GM12878 (cell line): Measurements from ENCODE around the gene PTMA. TPM values are rescaled to one million over a fixed set of nuclear protein-coding genes. Genes with fewer than 3 reads are reported as not detected.

Experiments used
- ATAC-seq: fragments of 200-7000 bp; cut with Tn5 transposase; 3 replicates; pipeline ENCODE4 v1.9.1; 2020; ENCODE audit warnings: mild to moderate bottlenecking, moderate library complexity
- BruUV-seq: library from RNA; stranded (reverse); fragments of 400-500 nt; replicated peaks from 2 replicates; lab custom pipeline; 2021; lab: Mats Ljungman, UMichigan
- CTCF ChIA-PET: fragments of 300-600 bp; sonication (Branson Sonifier 250); formaldehyde crosslinking; extraction: SDS; loops from one replicate; lab custom pipeline; 2021; ENCODE audit warnings: inconsistent platforms; lab: Yijun Ruan, JAX
- POLR2A ChIA-PET: fragments of 350-600 bp; formaldehyde crosslinking; extraction: SDS; loops from one replicate; lab custom pipeline; 2021; ENCODE audit warnings: inconsistent platforms; lab: Charles Lee
- RAD21 ChIA-PET: fragments of 300-600 bp; sonication (Branson Sonifier 250); formaldehyde crosslinking; loops from one replicate; lab custom pipeline; 2023; ENCODE audit warnings: antibody characterized with exemption; ENCODE audit not compliant: unreplicated experiment; lab: Charles Lee
- SMC1A ChIA-PET: fragments of 300-600 bp; sonication (Branson Sonifier 250); formaldehyde crosslinking; loops from one replicate; lab custom pipeline; 2023; ENCODE audit not compliant: unreplicated experiment, uncharacterized antibody; lab: Charles Lee
- DNase-seq: peaks from one replicate; pipeline ENCODE4 v3.0.0-alpha.2; 2011; ENCODE audit warnings: low read depth, low spot score
- FAIRE-seq: peaks from 3 replicates; lab custom pipeline; 2011; peaks lifted over from hg19 to GRCh38; lab: Jason Lieb, UNC
- H2AFZ ChIP-seq: 2 replicates; pipeline ENCODE4 v1.6.0; 2011; ENCODE audit warnings: low read depth, low read length, control low read depth; ENCODE audit not compliant: control insufficient read depth
- H3K27ac ChIP-seq: 2 replicates; pipeline ENCODE4 v1.5.1; 2011; ENCODE audit warnings: control low read depth; ENCODE audit not compliant: control insufficient read depth, insufficient read depth
- H3K27me3 ChIP-seq, 2 experiments: replicated peaks in 1 of 2; 2 replicates each; pipeline versions ENCODE4 v1.6.0 to v1.6.1; 2011; ENCODE audit warnings: low read length in 1 of 2; ENCODE audit not compliant: control insufficient read depth in 2 of 2, insufficient read depth in 2 of 2
- H3K36me3 ChIP-seq, 2 experiments: 2 replicates each; pipeline ENCODE4 v1.5.1; 2011; ENCODE audit warnings: low read length in 1 of 2; ENCODE audit not compliant: control insufficient read depth in 2 of 2, insufficient read depth in 2 of 2
- H3K4me1 ChIP-seq: 2 replicates; pipeline ENCODE4 v1.6.1; 2011; ENCODE audit warnings: mild to moderate bottlenecking, low read length, moderate library complexity, mixed read lengths; ENCODE audit not compliant: control insufficient read depth, insufficient read depth
- H3K4me2 ChIP-seq: 2 replicates; pipeline ENCODE4 v1.6.0; 2011; ENCODE audit warnings: control low read depth; ENCODE audit not compliant: control insufficient read depth, insufficient read depth
- H3K4me3 ChIP-seq: fragments of 200-600 bp; sonication (generic); 2 replicates; pipeline ENCODE4 v1.5.1; 2016
- H3K79me2 ChIP-seq: 2 replicates; pipeline ENCODE4 v1.6.0; 2011; ENCODE audit warnings: low read length; ENCODE audit not compliant: control insufficient read depth, insufficient read depth
- H3K9ac ChIP-seq: 2 replicates; pipeline ENCODE4 v1.8.0; 2011; ENCODE audit warnings: low read length, control low read depth, mixed read lengths; ENCODE audit not compliant: control insufficient read depth, insufficient read depth
- H3K9me3 ChIP-seq: replicated peaks from 3 replicates; pipeline ENCODE4 v1.5.1; 2011; ENCODE audit warnings: mild to moderate bottlenecking, low read length; ENCODE audit not compliant: control insufficient read depth, insufficient read depth
- H4K20me1 ChIP-seq: 2 replicates; pipeline ENCODE4 v1.6.0; 2011; ENCODE audit not compliant: control insufficient read depth, insufficient read depth
- BHLHE40 ChIP-seq, 2 experiments: fragments of 450-650 bp in 1 of 2; IDR thresholded peaks; 2 replicates each; pipeline ENCODE4 v1.6.1; 2011 to 2017; ENCODE audit warnings: low read depth in 2 of 2, borderline replicate concordance in 1 of 2, improper control_type of control experiment in 1 of 2, low read length in 1 of 2, mild to moderate bottlenecking in 1 of 2
- DPF2 ChIP-seq: fragments of 450-650 bp; IDR thresholded peaks from 2 replicates; pipeline ENCODE4 v1.6.1; 2017; ENCODE audit warnings: mild to moderate bottlenecking
- GATAD2B ChIP-seq: fragments of 450-650 bp; conservative IDR thresholded peaks from 2 replicates; pipeline ENCODE4 v1.6.1; 2017; ENCODE audit warnings: low read depth, mild to moderate bottlenecking, moderate library complexity
- IKZF1 ChIP-seq: fragments of 450-650 bp; conservative IDR thresholded peaks from 2 replicates; pipeline ENCODE4 v1.6.1; 2017; ENCODE audit warnings: antibody characterized with exemption, mild to moderate bottlenecking
- LARP7 ChIP-seq: fragments of 450-650 bp; IDR thresholded peaks from 2 replicates; pipeline ENCODE4 v1.6.1; 2017; ENCODE audit warnings: mild to moderate bottlenecking
- NFYB ChIP-seq: IDR thresholded peaks from 2 replicates; pipeline ENCODE4 v1.6.1; 2011; ENCODE audit warnings: low read depth, mild to moderate bottlenecking, low read length, improper control_type of control experiment, moderate library complexity; ENCODE audit not compliant: insufficient read depth
- NR2C1 ChIP-seq: fragments of 450-650 bp; IDR thresholded peaks from 2 replicates; pipeline ENCODE4 v1.6.1; 2017; ENCODE audit warnings: antibody characterized with exemption, mild to moderate bottlenecking, moderate library complexity
- PAX8 ChIP-seq: fragments of 450-650 bp; IDR thresholded peaks from 2 replicates; pipeline ENCODE4 v1.6.1; 2017; ENCODE audit warnings: mild to moderate bottlenecking, moderate library complexity
- POLR2AphosphoS5 ChIP-seq: IDR thresholded peaks from 2 replicates; pipeline ENCODE4 v1.6.1; 2011; ENCODE audit warnings: mild to moderate bottlenecking, low read length, inconsistent platforms
- RB1 ChIP-seq: fragments of 450-650 bp; formaldehyde crosslinking; IDR thresholded peaks from 2 replicates; pipeline ENCODE4 v1.6.1; 2017; ENCODE audit warnings: mild to moderate bottlenecking, borderline replicate concordance
- RFX5 ChIP-seq: IDR thresholded peaks from 2 replicates; pipeline ENCODE4 v1.6.1; 2011; ENCODE audit warnings: low read depth, low read length, improper control_type of control experiment
- SMAD5 ChIP-seq: IDR thresholded peaks from 2 replicates; pipeline ENCODE4 v1.6.1; 2016; ENCODE audit warnings: antibody characterized with exemption, low read depth
- SUZ12 ChIP-seq: fragments of 200-600 bp; sonication (generic); IDR thresholded peaks from one replicate; pipeline ENCODE4 v1.6.1; 2018; ENCODE audit warnings: antibody characterized with exemption, mild to moderate bottlenecking; ENCODE audit not compliant: unreplicated experiment
- TCF12 ChIP-seq: IDR thresholded peaks from 2 replicates; pipeline ENCODE4 v1.6.1; 2011; ENCODE audit warnings: low read depth, mild to moderate bottlenecking, low read length
- TCF3 ChIP-seq: IDR thresholded peaks from 2 replicates; pipeline ENCODE4 v1.6.1; 2012; ENCODE audit warnings: low read depth, mild to moderate bottlenecking, low read length, borderline replicate concordance; ENCODE audit not compliant: insufficient read depth
- ZBED1 ChIP-seq: IDR thresholded peaks from 2 replicates; pipeline ENCODE4 v1.6.1; 2016; ENCODE audit warnings: borderline replicate concordance
- ZNF384 ChIP-seq: IDR thresholded peaks from 2 replicates; pipeline ENCODE4 v1.6.1; 2012; ENCODE audit warnings: low read depth, mild to moderate bottlenecking, low read length, improper control_type of control experiment, borderline replicate concordance
- WGBS: methylation state at CpG from one replicate; pipeline ENCODE4 v1.1.6; 2016; ENCODE audit warnings: low lambda C conversion rate; ENCODE audit not compliant: insufficient replicate concordance, insufficient coverage; ENCODE audit errors: missing lambda C conversion rate; 5-methylcytosine and 5-hydroxymethylcytosine counted together
- in situ Hi-C: fragments of 300-500 bp; cut with MboI; formaldehyde crosslinking; loops from 9 replicates; pipeline ENCODE4 v1.14.3; 2018; ENCODE audit warnings: mixed read lengths
- intact Hi-C: fragments of 100-400 bp; cut with micrococcal nuclease; formaldehyde crosslinking; loops from one replicate; pipeline ENCODE4 v1.14.2; 2022; ENCODE audit not compliant: unreplicated experiment
- polyA plus RNA-seq, 11 experiments: library from polyadenylated mRNA; depleted of rRNA in 4 of 11; unstranded in 6 of 11; stranded (reverse) in 5 of 11; fragments of >200 nt; fragmentation: Nextera tagmentation in 4 of 11; fragmentation: Illumina TruSeq in 1 of 11; extraction: Ambion mirVana in 4 of 11; extraction: Trizol in 1 of 11; gene quantifications; 1 replicate in 1 of 11; 2 replicates in 10 of 11; pipeline versions ENCODE4 v1.2.1 to v1.2.3, GENCODE V29; 2011 to 2016; ENCODE audit warnings: inconsistent platforms in 2 of 11, missing spikeins in 2 of 11, low read depth in 1 of 11
- total RNA-seq, 4 experiments: library from RNA; depleted of rRNA in 3 of 4; stranded (reverse); fragments of >200 nt in 3 of 4; fragmentation: Illumina TruSeq in 1 of 4; extraction: Trizol in 1 of 4; gene quantifications; 2 replicates each; pipeline versions ENCODE4 v1.2.1 to v1.2.3, GENCODE V29; 2013 to 2021
- TF ChIP-seq, protein P1 (sequence below): IDR thresholded peaks from 2 replicates; pipeline ENCODE4 v1.6.1; 2011; ENCODE audit warnings: low read depth, low read length, improper control_type of control experiment, borderline replicate concordance
- TF ChIP-seq, protein P2 (sequence below): fragments of 450-650 bp; IDR thresholded peaks from 2 replicates; pipeline ENCODE4 v1.6.1; 2017; ENCODE audit warnings: mild to moderate bottlenecking, moderate library complexity

Gene PTMA
- total and polyA plus RNA-seq, 10 of the 15 experiments (the other 5 are each of a cell fraction or from before 2014, with no cell fraction given): 1,144 to 5,018 (median 3,464) TPM

DNA sequence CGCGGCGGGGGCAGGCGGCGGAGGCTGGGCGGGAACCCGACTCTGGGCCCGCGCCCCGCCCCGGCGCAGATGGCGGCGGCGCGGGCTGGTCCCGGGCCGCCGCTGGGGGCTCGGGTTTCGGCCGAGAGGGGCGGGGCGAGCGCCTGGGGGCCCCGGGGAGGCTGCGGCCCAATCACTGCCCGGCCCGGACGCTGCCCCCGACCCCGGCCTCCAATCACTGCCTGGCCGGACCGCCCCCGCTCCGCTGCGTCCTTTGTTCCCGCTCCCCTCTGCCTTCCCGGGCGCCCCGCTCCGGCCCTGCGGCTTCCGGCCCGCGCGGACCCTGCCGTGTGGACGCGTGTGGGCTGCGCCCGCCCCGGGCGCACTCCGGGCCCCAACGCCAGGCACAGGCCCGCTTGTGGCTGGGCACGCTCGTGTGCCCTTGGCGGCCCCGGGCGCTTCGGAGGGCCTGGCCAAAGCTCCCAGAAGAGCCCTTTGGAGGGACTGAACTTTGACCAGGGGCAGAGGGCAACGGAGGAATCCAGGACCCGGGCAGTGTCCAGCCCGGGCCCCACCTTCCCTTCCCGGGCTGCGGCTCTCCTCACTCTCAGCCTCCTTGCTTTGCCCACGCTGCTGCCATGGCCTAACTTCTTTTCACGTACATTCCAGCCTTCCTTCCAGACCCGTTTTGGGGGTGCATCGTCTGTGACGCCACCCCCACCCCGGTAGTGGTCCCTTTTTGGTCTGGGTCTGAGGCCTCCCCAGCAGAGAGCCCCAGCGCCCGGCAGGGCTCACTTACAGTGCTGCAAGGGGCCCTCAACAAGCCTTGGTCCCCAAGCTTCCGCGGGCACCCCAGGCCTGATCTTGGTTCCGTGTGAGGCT, 27.1 kb upstream of the PTMA start:
- FAIRE-seq (no peak), DNase-seq (no peak), ATAC-seq (peak; percentile 80)
- H3K27ac ChIP-seq: peak overlapping the region; percentile 99
- H3K27me3 ChIP-seq: no peaks in the 10 kb centered on the region
- intact Hi-C loops: no loop called here
- no peaks in the 10 kb centered on the region; the same call in 2 of the 3 replicates for H3K9me3 ChIP-seq
- H3K36me3 ChIP-seq: no peaks in the 10 kb centered on the region
- H3K4me2 ChIP-seq: peak overlapping the region; percentile 99
- H4K20me1 ChIP-seq: no peaks in the 10 kb centered on the region
- H2AFZ ChIP-seq: peak overlapping the region; percentile 71
- ChIA-PET RAD21 (interaction anchor here (1.9 to 24.6 kb wide), 2 partner anchors 26 to 35 kb away, joined by 6 to 463 read pairs; partner anchors contain the start of gene PTMA), CTCF (interaction anchor here (2.1 to 22.2 kb wide), 3 partner anchors 25 to 35 kb away, joined by 9 to 811 read pairs (median 262); no protein-coding TSS in a partner anchor), POLR2A (interaction anchor here (0.5 to 2.5 kb wide), 7 partner anchors 9 to 229 kb away, joined by 3 to 11 read pairs (median 5); partner anchors contain the start of gene NCL), SMC1A (interaction anchor here (0.7 to 2.4 kb wide), 2 partner anchors 15 to 34 kb away, joined by 3 to 12 read pairs; no protein-coding TSS in a partner anchor)
- WGBS: 11% methylated on average over 40 of the region's 79 CpGs
- peak overlapping the region; percentile 93 for H3K9ac ChIP-seq
- peaks cover 4% of the 10 kb centered on the region for H3K79me2 ChIP-seq
- in situ Hi-C loops: no loop called here
- H3K4me1 ChIP-seq: peaks cover 22% of the 10 kb centered on the region
- TSS peak; percentile 93 for BruUV-seq
- H3K4me3 ChIP-seq: peak overlapping the region; percentile 87
- TF ChIP-seq TCF3: peak; percentile 41; the same call in 1 of the 2 replicates
- TF ChIP-seq DPF2: peak; percentile 61; the same call in 1 of the 2 replicates
- TF ChIP-seq RB1: 0 out of 2 replicates have a peak, but pooled peaks have one; percentile 43
- TF ChIP-seq POLR2AphosphoS5: peak; percentile 65; the same call in 1 of the 2 replicates
- peak; percentile 44 for TF ChIP-seq NR2C1
- TF ChIP-seq, protein P1, sequence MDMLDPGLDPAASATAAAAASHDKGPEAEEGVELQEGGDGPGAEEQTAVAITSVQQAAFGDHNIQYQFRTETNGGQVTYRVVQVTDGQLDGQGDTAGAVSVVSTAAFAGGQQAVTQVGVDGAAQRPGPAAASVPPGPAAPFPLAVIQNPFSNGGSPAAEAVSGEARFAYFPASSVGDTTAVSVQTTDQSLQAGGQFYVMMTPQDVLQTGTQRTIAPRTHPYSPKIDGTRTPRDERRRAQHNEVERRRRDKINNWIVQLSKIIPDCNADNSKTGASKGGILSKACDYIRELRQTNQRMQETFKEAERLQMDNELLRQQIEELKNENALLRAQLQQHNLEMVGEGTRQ: no peak
- no peak for TF ChIP-seq TCF12
- TF ChIP-seq ZBED1: 0 out of 2 replicates have a peak, but pooled peaks have one; percentile 29
- peak; percentile 81 for TF ChIP-seq GATAD2B
- TF ChIP-seq NFYB: peak; percentile 82; the same call in 1 of the 2 replicates
- no peak for TF ChIP-seq RFX5
- TF ChIP-seq IKZF1: peak; percentile 63; the same call in 1 of the 2 replicates
- TF ChIP-seq ZNF384: no peak
- peak; percentile 26; the same call in 1 of the 2 replicates for TF ChIP-seq LARP7
- TF ChIP-seq, protein P2, sequence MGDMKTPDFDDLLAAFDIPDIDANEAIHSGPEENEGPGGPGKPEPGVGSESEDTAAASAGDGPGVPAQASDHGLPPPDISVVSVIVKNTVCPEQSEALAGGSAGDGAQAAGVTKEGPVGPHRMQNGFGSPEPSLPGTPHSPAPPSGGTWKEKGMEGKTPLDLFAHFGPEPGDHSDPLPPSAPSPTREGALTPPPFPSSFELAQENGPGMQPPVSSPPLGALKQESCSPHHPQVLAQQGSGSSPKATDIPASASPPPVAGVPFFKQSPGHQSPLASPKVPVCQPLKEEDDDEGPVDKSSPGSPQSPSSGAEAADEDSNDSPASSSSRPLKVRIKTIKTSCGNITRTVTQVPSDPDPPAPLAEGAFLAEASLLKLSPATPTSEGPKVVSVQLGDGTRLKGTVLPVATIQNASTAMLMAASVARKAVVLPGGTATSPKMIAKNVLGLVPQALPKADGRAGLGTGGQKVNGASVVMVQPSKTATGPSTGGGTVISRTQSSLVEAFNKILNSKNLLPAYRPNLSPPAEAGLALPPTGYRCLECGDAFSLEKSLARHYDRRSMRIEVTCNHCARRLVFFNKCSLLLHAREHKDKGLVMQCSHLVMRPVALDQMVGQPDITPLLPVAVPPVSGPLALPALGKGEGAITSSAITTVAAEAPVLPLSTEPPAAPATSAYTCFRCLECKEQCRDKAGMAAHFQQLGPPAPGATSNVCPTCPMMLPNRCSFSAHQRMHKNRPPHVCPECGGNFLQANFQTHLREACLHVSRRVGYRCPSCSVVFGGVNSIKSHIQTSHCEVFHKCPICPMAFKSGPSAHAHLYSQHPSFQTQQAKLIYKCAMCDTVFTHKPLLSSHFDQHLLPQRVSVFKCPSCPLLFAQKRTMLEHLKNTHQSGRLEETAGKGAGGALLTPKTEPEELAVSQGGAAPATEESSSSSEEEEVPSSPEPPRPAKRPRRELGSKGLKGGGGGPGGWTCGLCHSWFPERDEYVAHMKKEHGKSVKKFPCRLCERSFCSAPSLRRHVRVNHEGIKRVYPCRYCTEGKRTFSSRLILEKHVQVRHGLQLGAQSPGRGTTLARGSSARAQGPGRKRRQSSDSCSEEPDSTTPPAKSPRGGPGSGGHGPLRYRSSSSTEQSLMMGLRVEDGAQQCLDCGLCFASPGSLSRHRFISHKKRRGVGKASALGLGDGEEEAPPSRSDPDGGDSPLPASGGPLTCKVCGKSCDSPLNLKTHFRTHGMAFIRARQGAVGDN: peak; percentile 46; the same call in 1 of the 2 replicates
- no peak for TF ChIP-seq SUZ12
- no peak for TF ChIP-seq SMAD5
- no peak for TF ChIP-seq PAX8
- peak; percentile 1 to 56; a peak in 1 of 4 replicates for TF ChIP-seq BHLHE40 (IDR thresholded peaks at IDR 0.05; ENCODE audit: borderline replicate concordance in 1 of 2, low read depth in 2 of 2, low read length in 1 of 2)
